Activated CD4-positive, alpha-beta T cell treated with anti-CD3 and anti-CD28 coated beads, Interleukin-10, Interleukin-2, amounts not matched to agents 100 ng/mL and 50 ng/mL, durations not matched to agents 16 hours and 8 hours (primary cell): Measurements from ENCODE around the gene PAGE4.

ENCODE experiments used
- DNase-seq: peaks from one replicate; pipeline ENCODE4 v3.0.0-alpha.2; 2020

Gene PAGE4

DNA sequence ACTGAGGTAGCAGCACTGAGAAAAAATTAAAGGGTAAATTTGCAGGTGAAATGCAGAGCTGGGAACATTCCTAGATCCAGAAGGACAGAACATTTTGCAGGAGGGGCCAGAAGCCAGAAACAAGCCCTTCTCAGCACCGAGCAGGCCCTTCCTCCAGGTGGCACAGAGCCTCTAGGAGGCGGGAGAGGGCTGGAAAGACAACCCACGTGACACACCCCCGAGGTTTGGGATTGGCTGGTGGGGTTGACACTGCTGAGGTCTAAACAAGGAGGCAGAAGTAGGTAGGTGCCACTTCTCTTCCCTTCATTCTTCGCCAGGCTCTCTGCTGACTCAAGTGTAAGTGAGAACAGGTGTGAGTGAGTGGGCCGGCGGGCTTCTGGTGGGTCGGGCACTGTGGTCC lies at the start of gene PAGE4:
Gene PAGE4 (plus strand): TSS at position 288 of the 400 bp plus-strand sequence. CDS start 1,126 bp downstream, outside the sequence.
- no peak for DNase-seq

GRCh38 chrX:49784747-49785280 lies 44.3 kb upstream of the PAGE4 start:
- DNase-seq, result no peak

DNA sequence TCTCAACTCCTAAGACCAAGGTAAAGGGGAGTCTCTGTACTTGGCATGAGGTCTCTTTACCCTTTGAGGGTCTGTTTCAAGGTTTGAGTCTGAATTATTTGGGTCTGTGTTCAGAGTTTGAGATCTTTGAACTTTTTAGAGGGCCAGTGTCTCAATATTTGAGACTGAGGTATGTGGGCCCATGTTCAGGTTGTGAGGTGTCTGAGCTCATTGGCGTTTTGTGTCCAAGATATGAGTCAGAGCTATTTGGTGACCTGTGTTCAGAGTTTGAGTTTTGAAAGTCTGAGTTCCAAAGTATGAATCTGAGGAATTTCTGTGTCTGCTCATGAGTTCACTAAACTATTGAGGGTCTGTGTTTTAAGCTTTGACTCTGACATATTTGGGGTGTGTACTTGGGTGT lies 36.7 kb upstream of the PAGE4 start:
- DNase-seq, result no peak

DNA sequence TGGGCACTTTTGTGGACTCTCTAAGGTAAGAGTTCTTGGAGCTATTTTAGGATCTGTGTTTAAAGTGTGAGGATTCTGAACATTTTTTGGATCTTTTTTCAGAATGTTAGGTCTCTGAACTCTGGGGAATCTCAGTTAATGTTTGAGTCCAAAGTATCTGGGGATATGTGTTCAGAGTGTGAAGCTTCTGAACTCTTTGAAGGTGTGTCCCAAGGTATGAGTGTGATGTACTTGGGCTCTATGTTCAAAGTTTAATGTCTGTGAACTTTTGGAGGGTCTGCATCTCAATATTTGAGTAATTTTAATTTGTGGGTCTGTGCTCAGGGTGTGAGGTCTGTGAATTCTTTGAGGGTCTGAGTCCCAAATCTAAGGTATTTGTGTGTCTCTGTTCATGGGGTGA lies 35.4 kb upstream of the PAGE4 start:
- no peak for DNase-seq

DNA sequence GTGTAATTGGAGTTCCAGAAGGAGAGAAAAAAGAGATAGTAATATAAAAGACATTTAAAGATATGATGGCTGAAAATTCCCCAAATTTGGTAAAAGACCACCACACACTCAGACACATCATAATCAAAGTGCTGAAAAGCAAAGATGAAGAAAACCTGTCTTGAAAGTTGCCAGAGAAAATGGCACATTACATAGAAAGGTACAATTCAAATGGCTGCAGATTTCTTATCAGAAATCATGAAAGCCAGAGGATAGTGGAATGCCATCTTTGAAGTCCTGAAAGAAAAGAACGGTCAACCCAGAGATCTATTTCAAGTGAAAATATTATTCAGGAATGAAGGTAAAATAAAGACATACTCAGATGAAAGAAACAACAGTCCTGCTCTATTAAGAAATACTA lies 29.3 kb upstream of the PAGE4 start:
- no peak for DNase-seq

GRCh38 chrX:49809891-49810632 lies 19.0 kb upstream of the PAGE4 start:
- no peak for DNase-seq

DNA sequence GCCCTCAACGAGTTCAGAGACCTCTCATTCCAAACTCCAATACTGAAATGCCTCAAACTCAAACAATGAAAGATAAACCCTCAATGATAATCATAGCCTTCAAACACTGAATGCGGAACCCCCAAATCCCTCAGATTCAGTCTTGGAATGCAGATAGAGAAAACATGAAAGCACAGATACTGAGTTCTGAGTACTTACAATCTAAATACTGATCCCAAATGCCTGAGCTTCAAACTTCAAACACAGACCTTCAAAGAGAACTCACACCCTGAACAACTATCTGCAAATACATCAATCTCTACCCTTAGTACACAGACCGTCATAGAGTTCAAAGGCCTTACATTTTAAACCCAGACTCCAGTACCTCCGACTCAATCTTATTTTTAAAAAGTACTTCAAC lies 16.9 kb upstream of the PAGE4 start:
- no peak for DNase-seq

- no peak for DNase-seq
Measured at GRCh38 chrX:49816435-49816834, 12.7 kb upstream of the PAGE4 start.

DNA sequence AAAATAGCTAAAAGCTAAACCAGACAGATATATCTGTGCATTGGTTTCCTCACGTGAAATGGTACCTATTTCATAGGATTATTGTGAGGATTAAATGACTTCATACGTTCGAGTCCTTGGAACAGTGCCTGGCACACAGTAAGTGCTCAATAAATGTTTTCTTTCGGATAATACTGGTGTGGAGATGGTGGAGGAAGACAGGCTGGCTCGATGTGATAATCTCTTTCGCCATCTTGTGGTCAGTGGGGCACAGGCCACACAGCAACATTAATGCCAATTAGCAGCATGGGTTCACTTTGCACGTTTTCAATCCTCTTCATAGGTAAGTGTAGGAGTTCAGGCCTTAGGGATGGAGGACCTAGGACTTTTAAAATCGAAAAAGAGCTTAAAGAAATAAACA lies 9.3 kb downstream of the PAGE4 start:
- DNase-seq, result peak; percentile 29

DNA sequence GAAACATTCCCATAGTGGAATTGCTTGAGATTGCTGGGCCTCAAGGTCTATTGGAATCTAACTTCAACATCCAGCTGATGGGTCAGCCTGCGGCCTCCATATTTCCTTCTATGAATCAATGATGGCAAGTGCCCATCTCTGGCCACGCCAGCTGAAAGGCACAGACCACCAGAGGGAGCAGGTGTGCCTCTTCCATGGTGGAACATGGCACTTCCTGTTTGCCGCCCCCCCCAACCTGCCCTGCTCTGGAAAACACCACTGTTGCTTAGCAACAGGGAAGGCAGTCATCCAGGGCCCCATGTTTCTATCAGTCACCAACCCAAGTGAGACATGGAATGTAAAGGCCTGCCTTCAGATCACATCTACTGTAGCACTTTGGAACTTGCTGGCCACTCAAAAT lies 11.6 kb downstream of the PAGE4 start:
- DNase-seq, result peak; percentile 43

- no peak for DNase-seq
Measured at GRCh38 chrX:49842621-49843020, 13.5 kb downstream of the PAGE4 start.

DNA sequence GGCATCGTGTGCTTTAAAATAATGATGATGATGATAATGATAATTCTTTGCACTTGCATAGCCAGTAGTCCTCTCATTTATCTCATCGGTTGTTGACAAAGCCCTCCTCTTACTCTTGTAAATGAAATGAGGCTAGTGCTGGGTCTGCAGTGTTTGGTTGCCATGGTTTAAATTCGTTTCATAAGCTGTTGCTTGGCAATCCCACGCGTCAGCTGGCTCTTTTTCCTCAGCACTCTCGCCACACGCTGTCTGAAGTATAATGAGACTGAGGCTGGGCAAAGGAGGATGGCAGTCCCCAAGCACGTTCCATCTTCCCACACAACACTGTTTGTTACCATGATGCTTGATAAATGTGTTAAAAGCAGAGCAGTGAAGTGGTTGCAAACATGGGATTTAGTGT lies 15.5 kb downstream of the PAGE4 start:
- no peak for DNase-seq

DNA sequence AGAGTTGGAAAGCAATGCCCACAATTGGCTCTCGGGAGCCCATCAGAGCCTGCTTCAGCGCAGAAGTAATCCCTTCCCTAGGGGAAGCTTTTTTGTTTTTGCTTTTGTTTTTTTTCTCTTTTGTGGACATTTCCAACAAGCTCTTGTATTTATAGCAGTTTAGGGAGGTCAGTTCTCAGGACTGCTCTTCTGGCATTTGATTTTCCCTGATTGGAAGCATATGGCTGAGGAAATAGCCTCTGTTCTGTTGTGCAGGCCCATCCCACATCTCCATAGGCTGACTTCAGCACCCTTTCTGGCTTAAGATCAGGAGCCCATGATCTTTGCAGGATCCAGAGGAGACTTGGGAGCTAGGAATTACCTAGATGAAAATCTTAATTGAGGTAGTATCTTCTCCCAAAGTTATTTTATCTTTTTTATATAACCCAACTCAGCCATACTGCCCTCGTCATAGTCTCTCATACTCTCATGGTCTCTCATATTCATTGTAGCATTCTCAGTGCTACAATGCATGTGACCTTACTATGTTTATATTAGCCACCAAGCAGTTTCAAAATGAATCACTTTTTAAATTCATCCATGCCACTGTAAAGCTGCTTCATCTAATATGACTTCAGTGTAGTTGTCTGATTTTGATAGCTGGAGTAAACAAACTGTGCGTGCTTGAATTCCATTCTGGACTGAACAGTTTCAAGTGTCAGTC lies 16.7 kb downstream of the PAGE4 start:
- no peak for DNase-seq

DNA sequence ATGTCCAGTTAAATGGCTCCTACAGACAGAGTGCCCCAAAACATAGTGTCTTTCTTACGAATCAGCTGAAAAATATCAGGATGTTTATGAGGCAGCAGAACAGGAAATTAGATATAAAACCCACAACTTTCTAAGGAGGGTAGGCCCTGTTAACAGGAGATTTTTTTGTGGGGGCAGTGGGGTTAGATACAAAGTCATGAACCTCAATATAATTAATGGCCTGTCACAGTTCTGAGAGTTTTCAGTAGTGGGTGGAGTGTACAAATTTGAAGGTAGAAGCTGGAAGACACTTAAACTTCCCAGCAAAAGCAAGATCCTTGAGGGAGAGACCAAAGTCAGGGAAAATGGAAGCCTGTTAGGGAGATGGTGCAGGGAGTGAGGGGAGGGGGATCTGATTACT lies 17.4 kb downstream of the PAGE4 start:
- DNase-seq, result no peak

GRCh38 chrX:49848275-49848674 lies 19.2 kb downstream of the PAGE4 start:
- DNase-seq, result no peak

- no peak for DNase-seq
Measured at GRCh38 chrX:49850028-49850427, 20.9 kb downstream of the PAGE4 start.

GRCh38 chrX:49853661-49854060 lies 24.6 kb downstream of the PAGE4 start:
- no peak for DNase-seq

DNA sequence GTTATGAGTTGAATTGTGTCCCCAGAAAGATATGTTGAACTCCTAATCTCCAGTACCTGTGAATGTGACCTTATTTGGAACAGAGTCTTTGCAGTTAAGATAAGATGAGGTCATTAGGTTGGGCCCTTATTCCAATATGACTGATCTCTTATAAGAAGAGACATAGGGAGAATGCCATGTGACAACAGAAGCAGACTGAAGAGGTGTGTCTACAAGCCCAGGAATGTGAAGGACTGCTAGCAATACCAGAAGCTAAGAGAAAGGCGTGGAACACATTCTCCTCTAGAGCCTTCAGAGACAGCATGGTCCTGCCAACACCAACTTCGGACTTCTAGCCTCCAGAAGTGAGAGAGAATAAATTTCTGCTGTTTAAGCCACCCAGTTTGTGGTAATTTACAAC lies 27.7 kb downstream of the PAGE4 start:
- no peak for DNase-seq

- DNase-seq, result no peak
Measured at GRCh38 chrX:49858341-49858740, 29.2 kb downstream of the PAGE4 start.

DNA sequence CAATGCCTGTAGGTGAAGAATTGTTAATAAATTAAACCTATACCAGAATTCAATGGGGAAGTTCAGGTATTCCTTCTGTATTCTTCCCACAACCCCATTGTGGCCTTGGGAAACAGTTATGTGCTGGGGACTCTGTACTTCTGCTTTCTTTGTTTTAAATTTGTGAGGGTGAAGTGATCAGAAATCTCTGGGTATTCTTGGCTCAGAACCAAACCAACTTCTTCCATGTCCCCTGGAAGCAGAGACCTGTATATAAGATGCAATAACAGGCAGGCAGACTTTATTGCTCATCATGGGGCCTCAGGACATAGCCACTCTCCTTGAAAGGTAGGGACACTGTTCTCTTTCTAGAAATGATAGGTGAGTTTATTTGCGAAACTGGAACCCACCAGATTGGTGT lies 30.4 kb downstream of the PAGE4 start:
- no peak for DNase-seq

DNA sequence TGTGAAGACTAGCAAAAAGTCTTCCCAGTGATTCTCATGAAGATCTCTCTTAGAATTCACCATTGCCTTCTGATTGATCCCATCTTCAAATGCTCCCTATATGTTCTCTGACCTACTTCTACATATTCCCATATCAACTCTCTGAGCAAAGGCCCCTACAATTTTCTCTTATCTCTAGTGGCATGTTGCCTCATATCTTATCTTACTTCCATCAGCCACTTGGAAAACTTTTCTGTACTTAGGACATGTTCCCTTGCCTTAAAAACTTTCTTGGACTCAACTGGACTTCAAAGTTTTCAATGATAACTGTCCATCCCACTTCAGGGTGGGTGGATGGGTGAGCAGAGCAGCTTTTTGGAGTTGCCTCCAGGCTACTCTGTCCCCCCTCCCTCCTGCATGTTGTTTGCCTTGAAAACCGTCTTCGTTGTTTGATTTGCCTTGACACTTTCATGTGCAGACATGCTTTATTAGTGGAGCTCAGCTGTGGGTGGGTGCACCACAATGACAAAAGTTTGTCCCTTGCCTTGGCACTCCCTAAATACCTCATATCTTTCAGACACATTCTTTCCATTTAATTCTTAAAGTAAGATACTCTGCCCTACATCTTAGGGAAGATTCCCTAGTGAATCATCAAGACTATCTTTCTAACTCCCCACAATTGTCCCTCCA lies 31.9 kb downstream of the PAGE4 start:
- no peak for DNase-seq

DNA sequence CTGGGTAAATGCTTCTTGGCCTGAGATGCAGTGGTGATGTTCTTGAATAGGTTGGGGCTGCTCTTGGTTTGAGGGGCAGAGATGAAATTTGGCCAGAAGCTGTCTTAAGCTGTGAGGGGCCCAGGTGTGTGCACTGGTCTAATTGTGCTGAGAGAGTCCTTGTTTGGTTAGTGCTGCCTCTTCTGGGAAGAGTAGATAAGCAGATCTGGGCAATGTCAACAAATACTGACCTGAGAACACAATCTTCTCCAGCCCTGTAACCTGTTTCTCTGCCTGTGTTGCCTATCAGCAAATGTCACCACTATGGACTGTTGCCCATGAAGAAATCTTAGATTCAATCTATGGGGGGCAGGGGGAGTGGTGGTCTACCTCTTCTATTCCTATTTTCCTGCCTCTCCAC lies 33.0 kb downstream of the PAGE4 start:
- DNase-seq, result no peak

GRCh38 chrX:49868739-49869138 lies 39.6 kb downstream of the PAGE4 start:
- no peak for DNase-seq

- peak; percentile 43 for DNase-seq
Measured at GRCh38 chrX:49876750-49877149, 47.6 kb downstream of the PAGE4 start.
